Upper lobe of left lung (tissue), 6 donors: Measurements from ENCODE around the gene ANKRD28. TPM values are rescaled to one million over a fixed set of nuclear protein-coding genes. Genes with fewer than 3 reads are reported as not detected.

Experiments
- ATAC-seq, 2 donors: fragments of 200-7000 bp; cut with Tn5 transposase; one replicate each; pipeline ENCODE4 v1.9.1; 2022; ENCODE audit warnings: mild to moderate bottlenecking in 2 of 2, moderate library complexity in 2 of 2; ENCODE audit not compliant: low FRiP score in 2 of 2
- DNase-seq, 2 donors: peaks; one replicate each; pipeline ENCODE4 v3.0.0-alpha.2; 2019 to 2020
- H3K27ac ChIP-seq, 4 donors: fragments of 200-600 bp; sonication (generic); one replicate each; pipeline ENCODE4 v1.5.1; 2016 to 2019
- H3K27me3 ChIP-seq, 4 donors: fragments of 200-600 bp; sonication (generic); one replicate each; pipeline ENCODE4 v1.5.1; 2017 to 2019
- H3K36me3 ChIP-seq, 4 donors: fragments of 200-600 bp; sonication (generic); one replicate each; pipeline ENCODE4 v1.5.1; 2016 to 2019
- H3K4me1 ChIP-seq, 4 donors: fragments of 200-600 bp; sonication (generic); one replicate each; pipeline ENCODE4 v1.5.1; 2018 to 2019
- H3K4me3 ChIP-seq, 4 donors: fragments of 200-600 bp; sonication (generic); one replicate each; pipeline ENCODE4 v1.5.1; 2017 to 2019; ENCODE audit warnings: mild to moderate bottlenecking in 2 of 4, moderate library complexity in 1 of 4
- H3K9me3 ChIP-seq, 4 donors: fragments of 200-600 bp; sonication (generic); one replicate each; pipeline ENCODE4 v1.5.1; 2018 to 2019
- CTCF ChIP-seq, 6 experiments: fragments of 450-650 bp in 4 of 6; fragments of 200-600 bp in 2 of 6; sonication (generic) in 2 of 6; IDR thresholded peaks; one replicate each; pipeline ENCODE4 v1.5.1; 2016 to 2019; ENCODE audit warnings: antibody characterized with exemption in 6 of 6
- EP300 ChIP-seq, 4 donors: sonication (generic); formaldehyde crosslinking; IDR thresholded peaks; one replicate each; pipeline ENCODE4 v1.5.1; 2017; ENCODE audit warnings: antibody characterized with exemption in 4 of 4, control low read depth in 2 of 4
- POLR2A ChIP-seq, 4 donors: fragments of 450-650 bp; IDR thresholded peaks; one replicate each; pipeline ENCODE4 v1.5.1; 2016 to 2017; ENCODE audit warnings: antibody characterized with exemption in 4 of 4, mild to moderate bottlenecking in 2 of 4
- POLR2AphosphoS5 ChIP-seq, 2 donors: sonication (generic); formaldehyde crosslinking; IDR thresholded peaks; one replicate each; pipeline ENCODE4 v1.5.1; 2017; ENCODE audit warnings: antibody characterized with exemption in 2 of 2
- WGBS, 2 donors: methylation state at CpG; one replicate each; pipeline ENCODE4 v1.1.5; 2017 to 2018; 5-methylcytosine and 5-hydroxymethylcytosine counted together
- total RNA-seq, 6 donors: library from RNA; depleted of rRNA in 4 of 6; stranded (reverse); fragments of >200 nt in 4 of 6; gene quantifications; one replicate each; pipeline versions ENCODE4 v1.1.0 to v1.2.1, GENCODE V29; 2016 to 2021
- donor health status: DM: no; HTN: no; CAD: no; lungs with moderate emphysema.
- donor health status: DM: no; HTN: yes; CAD: no; lungs with severe emphysema.

ANKRD28 gene
- total RNA-seq, 6 donors from 2014 or later = 31.6 to 107 (median 55.5) TPM

GRCh38 chr3:15787526-15787925, 10.3 kb downstream of the ANKRD28 start:
- 93 to 97% methylated on average over 1 of the region's 1 CpG for WGBS, 2 donors
- H3K27me3 ChIP-seq = no peaks in the 10 kb centered on the region
- DNase-seq (no peak), ATAC-seq (no peak)
- peaks cover 0 to 6% (median 4%) of the 10 kb centered on the region in 4 donors for H3K4me1 ChIP-seq
- H3K9me3 ChIP-seq = no peaks in the 10 kb centered on the region
- TF ChIP-seq POLR2AphosphoS5 (IDR thresholded peaks at IDR 0.05) (no peak), CTCF (IDR thresholded peaks at IDR 0.05) (no peak), EP300 (IDR thresholded peaks at IDR 0.05) (no peak), POLR2A (IDR thresholded peaks at IDR 0.05) (no peak)
- no peak overlapping the region for H3K4me3 ChIP-seq
- peaks cover 0 to 5% (median 0%) of the 10 kb centered on the region in 4 donors for H3K36me3 ChIP-seq
- no peak overlapping the region for H3K27ac ChIP-seq

GRCh38 chr3:15783361-15783969, 14.3 kb downstream of the ANKRD28 start:
- ATAC-seq (peak in 1 of 2 donors; percentile 45), DNase-seq (no peak)
- Histone ChIP-seq H3K27me3 (no peaks in the 10 kb centered on the region), H3K4me1 (peaks cover 0 to 14% (median 7%) of the 10 kb centered on the region in 4 donors), H3K36me3 (peaks cover 0 to 5% (median 0%) of the 10 kb centered on the region in 4 donors), H3K9me3 (no peaks in the 10 kb centered on the region), H3K27ac (no peak overlapping the region), H3K4me3 (no peak overlapping the region)
- TF ChIP-seq POLR2AphosphoS5 (IDR thresholded peaks at IDR 0.05) (no peak), POLR2A (IDR thresholded peaks at IDR 0.05) (no peak), EP300 (IDR thresholded peaks at IDR 0.05) (no peak), CTCF (IDR thresholded peaks at IDR 0.05) (no peak)
- WGBS, 2 donors = 73 to 76% methylated on average over 4 of the region's 4 CpGs

GRCh38 chr3:15782429-15782828, 15.3 kb downstream of the ANKRD28 start:
- Histone ChIP-seq H3K27me3 (no peaks in the 10 kb centered on the region), H3K4me3 (no peak overlapping the region), H3K27ac (no peak overlapping the region), H3K36me3 (peaks cover 0 to 4% (median 0%) of the 10 kb centered on the region in 4 donors), H3K4me1 (peaks cover 0 to 14% (median 7%) of the 10 kb centered on the region in 4 donors), H3K9me3 (no peaks in the 10 kb centered on the region)
- TF ChIP-seq POLR2A (IDR thresholded peaks at IDR 0.05) (no peak), CTCF (IDR thresholded peaks at IDR 0.05) (no peak), POLR2AphosphoS5 (IDR thresholded peaks at IDR 0.05) (no peak), EP300 (IDR thresholded peaks at IDR 0.05) (no peak)
- DNase-seq (no peak), ATAC-seq (peak in 1 of 2 donors; percentile 18)
- WGBS, 2 donors = 89 to 94% methylated on average over 2 of the region's 2 CpGs

- DNase-seq (no peak), ATAC-seq (peak in 1 of 2 donors; percentile 64)
- Histone ChIP-seq H3K4me1 (peaks cover 0 to 14% (median 7%) of the 10 kb centered on the region in 4 donors), H3K27me3 (no peaks in the 10 kb centered on the region), H3K9me3 (no peaks in the 10 kb centered on the region), H3K36me3 (no peaks in the 10 kb centered on the region), H3K27ac (no peak overlapping the region), H3K4me3 (no peak overlapping the region)
- WGBS, 2 donors = 87% methylated on average over 6 of the region's 6 CpGs
- no peak for TF ChIP-seq CTCF (IDR thresholded peaks at IDR 0.05)
- TF ChIP-seq POLR2A (IDR thresholded peaks at IDR 0.05) = no peak
- TF ChIP-seq EP300 (IDR thresholded peaks at IDR 0.05) = no peak
- no peak for TF ChIP-seq POLR2AphosphoS5 (IDR thresholded peaks at IDR 0.05)
Measured at GRCh38 chr3:15781637-15782402, 16.0 kb downstream of the ANKRD28 start.
